Uterus (tissue), 4 donors: ENCODE measurements around the gene USP47. TPM values are rescaled to one million over a fixed set of nuclear protein-coding genes. Genes with fewer than 3 reads are reported as not detected.

Experiments used
- DNase-seq, 2 donors: peaks; one replicate each; pipeline ENCODE4 v3.0.0-alpha.2; 2019 to 2020
- H3K27ac ChIP-seq, 2 donors: fragments of 200-600 bp; sonication (generic); 1 replicate in 1 of 2; 2 replicates in 1 of 2; pipeline ENCODE4 v1.5.1; 2016 to 2018
- H3K27me3 ChIP-seq, 2 donors: fragments of 200-600 bp; sonication (generic); one replicate each; pipeline ENCODE4 v1.5.1; 2018 to 2019; ENCODE audit warnings: control low read depth in 1 of 2
- H3K36me3 ChIP-seq, 2 donors: fragments of 200-600 bp; sonication (generic); one replicate each; pipeline ENCODE4 v1.5.1; 2019; ENCODE audit warnings: control low read depth in 1 of 2
- H3K4me1 ChIP-seq, 2 donors: fragments of 200-600 bp; sonication (generic); one replicate each; pipeline ENCODE4 v1.5.1; 2018 to 2019; ENCODE audit warnings: control low read depth in 1 of 2
- H3K4me3 ChIP-seq, 2 donors: fragments of 200-600 bp; sonication (generic); 1 replicate in 1 of 2; 2 replicates in 1 of 2; pipeline ENCODE4 v1.5.1; 2018 to 2019; ENCODE audit warnings: mild to moderate bottlenecking in 1 of 2
- H3K9me3 ChIP-seq, 2 donors: fragments of 200-600 bp; sonication (generic); one replicate each; pipeline ENCODE4 v1.5.1; 2019; ENCODE audit warnings: control low read depth in 1 of 2
- POLR2A ChIP-seq, 2 donors: fragments of 450-650 bp; IDR thresholded peaks; one replicate each; pipeline ENCODE4 v1.6.1; 2016; ENCODE audit warnings: antibody characterized with exemption in 2 of 2, mild to moderate bottlenecking in 1 of 2, moderate library complexity in 1 of 2
- intact Hi-C: fragments of 100-400 bp; cut with DNase I; formaldehyde crosslinking; loops from one replicate; pipeline ENCODE4 v1.15.1; 2023; ENCODE audit warnings: low total_unique reads
- total RNA-seq, 4 donors: library from RNA; depleted of rRNA in 3 of 4; stranded (reverse); fragments of >200 nt in 3 of 4; gene quantifications; one replicate each; pipeline versions ENCODE4 v1.1.0 to v1.2.4, GENCODE V29; 2014 to 2023
- TF ChIP-seq, protein P1 (sequence below), 4 experiments: fragments of 200-600 bp in 2 of 4; fragments of 450-650 bp in 2 of 4; sonication (generic) in 2 of 4; IDR thresholded peaks; one replicate each; pipeline ENCODE4 v1.5.1; 2016 to 2019; ENCODE audit warnings: antibody characterized with exemption in 4 of 4, mild to moderate bottlenecking in 2 of 4, moderate library complexity in 1 of 4
- donor health status: DM: yes; HTN: yes; CAD: no.

Gene USP47
- total RNA-seq, 4 donors from 2014 or later, result 83.4 to 247 (median 146) TPM

- no peak for DNase-seq
- TF ChIP-seq, protein P1, sequence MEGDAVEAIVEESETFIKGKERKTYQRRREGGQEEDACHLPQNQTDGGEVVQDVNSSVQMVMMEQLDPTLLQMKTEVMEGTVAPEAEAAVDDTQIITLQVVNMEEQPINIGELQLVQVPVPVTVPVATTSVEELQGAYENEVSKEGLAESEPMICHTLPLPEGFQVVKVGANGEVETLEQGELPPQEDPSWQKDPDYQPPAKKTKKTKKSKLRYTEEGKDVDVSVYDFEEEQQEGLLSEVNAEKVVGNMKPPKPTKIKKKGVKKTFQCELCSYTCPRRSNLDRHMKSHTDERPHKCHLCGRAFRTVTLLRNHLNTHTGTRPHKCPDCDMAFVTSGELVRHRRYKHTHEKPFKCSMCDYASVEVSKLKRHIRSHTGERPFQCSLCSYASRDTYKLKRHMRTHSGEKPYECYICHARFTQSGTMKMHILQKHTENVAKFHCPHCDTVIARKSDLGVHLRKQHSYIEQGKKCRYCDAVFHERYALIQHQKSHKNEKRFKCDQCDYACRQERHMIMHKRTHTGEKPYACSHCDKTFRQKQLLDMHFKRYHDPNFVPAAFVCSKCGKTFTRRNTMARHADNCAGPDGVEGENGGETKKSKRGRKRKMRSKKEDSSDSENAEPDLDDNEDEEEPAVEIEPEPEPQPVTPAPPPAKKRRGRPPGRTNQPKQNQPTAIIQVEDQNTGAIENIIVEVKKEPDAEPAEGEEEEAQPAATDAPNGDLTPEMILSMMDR (IDR thresholded peaks at IDR 0.05), result no peak
- no peak for TF ChIP-seq POLR2A (IDR thresholded peaks at IDR 0.05)
These were observed 40.8 kb downstream of the USP47 start for GRCh38 chr11:11882539-11882938.

DNA sequence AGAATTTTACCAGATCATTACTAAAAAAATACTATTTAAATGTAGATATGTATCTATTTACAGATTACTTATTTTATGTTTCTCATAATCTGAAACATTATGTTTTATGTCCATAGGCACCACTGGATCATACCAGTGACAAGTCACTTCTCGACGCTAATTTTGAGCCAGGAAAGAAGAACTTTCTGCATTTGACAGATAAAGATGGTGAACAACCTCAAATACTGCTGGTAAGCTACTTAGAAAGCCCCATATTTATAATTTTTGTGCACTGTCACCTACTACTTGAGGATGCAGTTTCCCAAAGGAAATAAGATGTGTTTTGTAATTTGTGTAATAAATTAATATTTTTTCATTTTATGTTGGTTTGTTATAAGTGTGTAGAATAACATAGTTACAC is 42.6 kb downstream of the USP47 start:
- no peaks in the 10 kb centered on the region for H3K9me3 ChIP-seq
- H3K4me1 ChIP-seq, result no peaks in the 10 kb centered on the region
- H3K27me3 ChIP-seq, result no peaks in the 10 kb centered on the region
- TF ChIP-seq, protein P1 (IDR thresholded peaks at IDR 0.05), result no peak
- no peak for TF ChIP-seq POLR2A (IDR thresholded peaks at IDR 0.05)
- intact Hi-C loops, result no loop called here
- H3K36me3 ChIP-seq, result no peaks in the 10 kb centered on the region
- no peak for DNase-seq
- no peak overlapping the region for H3K27ac ChIP-seq
- no peak overlapping the region for H3K4me3 ChIP-seq

More at GRCh38 chr11:11882539-11882938, 40.8 kb downstream of the USP47 start:
- intact Hi-C loops, result no loop called here
- Histone ChIP-seq H3K27ac (no peak overlapping the region), H3K4me3 (no peak overlapping the region), H3K4me1 (no peaks in the 10 kb centered on the region), H3K9me3 (no peaks in the 10 kb centered on the region), H3K36me3 (no peaks in the 10 kb centered on the region), H3K27me3 (no peaks in the 10 kb centered on the region)

DNA sequence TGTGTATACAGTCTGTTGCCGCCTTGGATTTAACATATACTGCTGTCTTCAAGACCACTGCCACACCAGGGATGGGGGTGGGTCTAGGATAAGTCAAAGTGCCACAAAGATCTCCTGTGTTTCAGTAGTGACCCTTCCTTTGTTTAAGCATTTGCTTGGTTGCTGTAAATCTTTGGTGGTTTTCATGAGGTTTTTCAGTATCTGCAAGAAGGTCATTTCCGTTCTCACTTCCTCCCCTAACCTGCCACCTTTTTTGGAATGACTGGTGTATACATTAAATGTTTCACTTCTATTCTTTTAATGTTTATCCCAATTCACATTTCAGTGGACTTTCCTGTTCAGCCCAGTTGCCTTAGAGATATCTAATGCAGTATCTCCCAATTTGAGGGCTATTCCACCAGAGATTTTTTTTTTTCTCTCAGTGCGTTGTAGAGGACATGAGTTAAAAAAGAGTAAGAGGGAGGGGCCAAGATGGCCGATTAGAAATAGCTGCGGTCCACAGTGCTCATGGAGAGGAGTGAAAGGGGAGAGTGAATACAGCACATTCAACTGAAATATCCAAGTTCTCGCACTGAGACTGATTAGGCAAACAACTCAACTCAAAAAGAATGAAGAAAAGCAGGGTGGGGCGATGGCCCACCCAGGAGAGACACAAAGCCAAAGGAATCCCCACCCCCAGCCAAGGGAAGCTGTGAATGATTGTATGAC is 43.2 kb downstream of the USP47 start:
- TF ChIP-seq, protein P1 (IDR thresholded peaks at IDR 0.05), result no peak
- TF ChIP-seq POLR2A (IDR thresholded peaks at IDR 0.05), result no peak
- no peak for DNase-seq
- no peaks in the 10 kb centered on the region for H3K27me3 ChIP-seq

GRCh38 chr11:11894486-11894885 is 52.7 kb downstream of the USP47 start:
- no peak overlapping the region for H3K4me3 ChIP-seq
- no peaks in the 10 kb centered on the region for H3K9me3 ChIP-seq
- peaks cover 0 to 2% of the 10 kb centered on the region in 2 donors for H3K36me3 ChIP-seq
- no peak overlapping the region for H3K27ac ChIP-seq
- DNase-seq, result no peak
- intact Hi-C loops, result no loop called here
- H3K4me1 ChIP-seq, result no peaks in the 10 kb centered on the region
- no peaks in the 10 kb centered on the region for H3K27me3 ChIP-seq
- no peak for TF ChIP-seq POLR2A (IDR thresholded peaks at IDR 0.05)
- TF ChIP-seq, protein P1 (IDR thresholded peaks at IDR 0.05), result no peak

More for the DNA sequence above, 43.2 kb downstream of the USP47 start:
- H3K4me3 ChIP-seq, result no peak overlapping the region
- H3K36me3 ChIP-seq, result no peaks in the 10 kb centered on the region
- no peaks in the 10 kb centered on the region for H3K4me1 ChIP-seq
- intact Hi-C loops, result no loop called here
- no peak overlapping the region for H3K27ac ChIP-seq
- H3K9me3 ChIP-seq, result no peaks in the 10 kb centered on the region

DNA sequence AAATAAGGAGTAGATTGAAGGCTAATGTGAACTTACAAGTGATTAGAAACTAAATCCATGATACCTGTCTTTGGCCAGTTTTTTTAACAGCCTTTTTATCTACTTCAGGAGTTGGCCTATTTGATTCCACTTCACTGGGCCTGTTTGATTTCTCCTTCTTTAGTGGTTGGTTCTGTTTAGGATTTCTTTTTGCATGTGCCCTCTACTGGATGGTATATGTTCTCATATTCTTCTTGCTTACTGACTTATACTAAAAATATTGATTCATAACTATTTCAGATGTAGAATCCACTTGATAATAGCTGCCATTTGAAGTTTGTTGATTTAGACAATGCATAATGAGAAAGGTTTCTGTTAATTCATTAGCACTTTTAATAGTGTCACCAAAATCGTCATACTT is 53.9 kb downstream of the USP47 start:
- intact Hi-C loops, result no loop called here
- Histone ChIP-seq H3K4me1 (no peaks in the 10 kb centered on the region), H3K27me3 (no peaks in the 10 kb centered on the region), H3K27ac (no peak overlapping the region), H3K36me3 (peaks cover 0 to 2% of the 10 kb centered on the region in 2 donors), H3K9me3 (no peaks in the 10 kb centered on the region), H3K4me3 (no peak overlapping the region)
- TF ChIP-seq, protein P1 (IDR thresholded peaks at IDR 0.05), result no peak
- no peak for DNase-seq
